GM18873 (cell line): Measurements from ENCODE around the gene MED12L.

Experiments used
- ATAC-seq: cut with Tn5 transposase; IDR thresholded peaks from one replicate; pipeline ENCODE4 v1.9.1; 2021; ENCODE audit warnings: mild to moderate bottlenecking, moderate library complexity, moderate number of reproducible peaks; ENCODE audit not compliant: unreplicated experiment, low FRiP score

The MED12L gene

DNA sequence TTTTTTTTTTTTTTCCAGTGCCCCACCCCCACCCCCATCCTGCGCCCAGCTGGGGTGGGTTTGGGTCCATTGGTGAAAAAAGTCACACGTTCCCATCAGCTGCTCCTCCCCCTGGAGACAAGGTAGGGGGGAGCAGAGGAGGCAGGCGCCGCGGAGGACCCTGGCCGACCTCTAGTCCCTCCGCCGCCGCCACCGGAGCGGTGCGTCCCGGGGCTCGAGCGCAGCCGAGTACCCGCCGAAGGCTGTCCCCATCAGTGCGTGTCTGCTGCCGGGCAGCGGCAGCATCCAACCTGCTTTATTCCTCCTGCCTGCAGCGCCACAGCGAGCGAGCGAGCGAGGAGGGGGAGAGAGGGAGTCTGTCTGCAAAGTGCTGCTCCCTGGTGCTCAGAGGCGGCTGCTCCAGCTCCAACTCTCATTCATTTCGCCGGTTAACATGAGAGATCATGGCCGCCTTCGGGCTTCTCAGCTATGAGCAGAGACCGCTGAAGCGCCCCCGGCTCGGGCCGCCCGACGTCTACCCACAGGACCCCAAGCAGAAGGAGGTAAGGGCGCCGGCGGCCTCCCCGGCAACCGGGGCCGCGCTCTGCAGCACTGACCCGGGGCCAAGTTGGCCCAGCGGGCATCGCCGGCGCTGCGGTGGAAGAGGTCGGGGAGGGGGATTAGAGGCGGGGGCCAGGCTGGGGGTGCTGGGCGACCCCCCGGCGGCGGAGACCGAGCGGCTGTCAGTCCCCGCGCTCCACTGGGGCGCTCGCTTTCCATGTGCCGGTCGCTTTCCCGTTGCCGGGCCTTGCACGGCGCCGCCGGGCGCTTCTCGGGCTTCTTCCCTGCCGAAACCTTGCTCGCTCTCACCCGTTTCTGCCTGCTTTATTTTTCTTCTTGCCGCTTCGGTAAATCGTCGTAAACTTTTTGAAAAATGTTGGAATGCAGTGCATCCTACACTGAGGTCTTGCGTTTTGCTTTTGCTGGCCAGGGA lies 1.3 kb downstream of the MED12L start:
- ATAC-seq = peak; percentile 62

DNA sequence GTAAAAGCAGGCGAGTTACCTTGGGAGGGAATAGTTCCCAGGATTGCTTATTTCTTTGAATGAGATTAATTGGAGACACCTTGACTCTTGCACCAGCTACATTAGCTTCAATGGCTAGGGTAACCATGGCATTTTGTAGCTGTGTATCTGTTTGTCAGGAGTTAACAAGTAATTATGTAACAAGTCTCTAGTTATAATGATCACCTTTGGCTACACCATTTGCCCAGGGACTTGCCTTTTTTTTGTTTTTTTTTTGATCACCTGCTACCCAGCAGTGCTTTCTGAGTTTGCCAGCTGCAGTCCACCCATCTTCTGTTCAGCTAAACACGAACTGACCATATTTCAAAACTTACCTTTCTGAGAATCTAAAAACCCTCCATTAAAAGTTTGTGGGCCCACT lies 2.2 kb downstream of the MED12L start:
- no peak for ATAC-seq

DNA sequence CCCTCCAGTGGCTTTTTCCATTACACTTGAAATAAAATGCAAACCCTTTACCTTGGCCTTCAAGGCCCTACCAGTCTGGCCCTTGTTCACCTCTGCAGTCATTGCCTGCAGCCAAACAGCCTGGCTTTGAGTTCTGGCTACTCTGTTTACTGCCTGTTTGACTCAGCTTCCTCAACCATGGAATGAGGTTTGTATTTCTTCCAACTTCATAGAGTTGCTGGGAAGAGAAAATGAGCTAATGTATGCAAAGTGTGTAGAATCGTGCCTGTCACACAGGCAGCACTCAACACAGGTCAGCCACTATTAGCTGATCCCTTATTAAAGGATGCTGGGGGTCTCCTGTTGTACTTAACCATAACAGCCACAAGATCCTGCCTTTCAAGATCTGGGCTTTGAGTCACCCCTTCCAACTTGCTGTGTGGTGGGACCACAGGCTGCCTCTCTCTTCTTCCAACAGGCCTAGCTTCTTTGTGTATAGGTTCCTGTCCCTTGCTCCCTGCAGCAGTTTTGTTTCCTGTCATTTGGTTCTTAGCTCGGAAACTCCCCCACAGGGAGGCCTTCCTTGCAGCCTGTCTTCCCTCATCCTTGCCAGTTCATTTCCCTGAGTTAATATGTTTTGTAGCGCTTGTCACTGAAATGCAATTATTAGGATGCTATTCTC lies 6.4 kb downstream of the MED12L start:
- ATAC-seq = no peak

DNA sequence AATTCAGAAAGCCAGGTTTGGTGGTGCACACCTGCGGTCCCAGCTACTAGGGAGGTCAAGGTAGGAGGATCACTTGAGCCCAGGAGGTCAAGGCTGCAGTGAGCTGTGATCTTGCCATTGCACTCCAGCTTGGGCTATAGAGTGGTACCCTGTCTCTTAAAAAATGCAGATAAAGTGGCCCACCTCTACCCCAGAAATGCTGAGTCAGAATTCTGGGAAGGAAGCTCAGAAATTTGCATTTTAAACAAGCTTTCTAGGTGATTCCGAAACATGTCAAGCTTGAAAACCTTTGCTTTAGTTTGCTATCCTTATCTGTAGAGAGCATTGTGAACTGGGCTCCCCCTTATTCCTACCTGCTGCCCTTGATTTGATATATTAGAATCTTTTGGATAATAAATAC lies 7.7 kb downstream of the MED12L start:
- ATAC-seq = no peak

- ATAC-seq = no peak
These were observed 8.4 kb downstream of the MED12L start for GRCh38 chr3:151093905-151094304.

DNA sequence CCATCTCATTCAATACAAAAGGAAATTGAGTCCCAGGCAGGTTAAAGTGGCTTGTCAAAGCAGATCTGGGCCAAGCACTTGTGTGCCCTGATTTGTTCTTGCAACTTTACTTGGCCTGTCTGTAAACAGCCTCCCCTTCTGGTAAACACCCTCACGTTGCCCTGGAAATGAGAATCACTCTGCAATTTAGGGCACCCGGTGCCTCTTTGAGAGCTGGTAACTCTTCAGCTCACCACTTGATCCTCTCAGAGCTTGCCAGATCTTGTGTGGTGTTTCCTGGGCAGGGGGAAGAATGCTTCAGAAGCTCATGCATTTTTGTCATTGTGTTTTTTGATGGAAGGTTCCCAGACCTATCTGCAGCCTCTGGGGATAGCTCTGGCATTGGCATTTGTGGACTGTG lies 11.3 kb downstream of the MED12L start:
- ATAC-seq = no peak

DNA sequence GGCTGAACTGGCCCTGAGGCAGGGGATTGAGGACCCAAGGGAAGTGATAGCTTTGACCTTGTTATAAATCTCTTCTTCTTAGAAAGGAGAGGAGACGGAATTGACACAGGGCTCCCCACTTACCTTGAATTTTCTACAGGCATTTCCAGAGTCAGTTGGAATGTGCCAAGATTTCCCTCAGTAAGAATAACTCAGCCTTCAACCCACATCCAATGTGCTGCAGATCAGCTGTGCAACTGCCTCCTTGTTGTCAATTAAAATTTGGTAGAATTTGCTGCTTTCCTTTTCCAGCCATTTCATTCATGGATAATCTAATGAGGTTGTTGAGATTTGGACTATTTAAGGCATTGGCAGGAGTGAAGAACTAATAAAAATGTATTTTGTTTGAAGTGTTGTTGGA lies 14.6 kb downstream of the MED12L start:
- no peak for ATAC-seq

DNA sequence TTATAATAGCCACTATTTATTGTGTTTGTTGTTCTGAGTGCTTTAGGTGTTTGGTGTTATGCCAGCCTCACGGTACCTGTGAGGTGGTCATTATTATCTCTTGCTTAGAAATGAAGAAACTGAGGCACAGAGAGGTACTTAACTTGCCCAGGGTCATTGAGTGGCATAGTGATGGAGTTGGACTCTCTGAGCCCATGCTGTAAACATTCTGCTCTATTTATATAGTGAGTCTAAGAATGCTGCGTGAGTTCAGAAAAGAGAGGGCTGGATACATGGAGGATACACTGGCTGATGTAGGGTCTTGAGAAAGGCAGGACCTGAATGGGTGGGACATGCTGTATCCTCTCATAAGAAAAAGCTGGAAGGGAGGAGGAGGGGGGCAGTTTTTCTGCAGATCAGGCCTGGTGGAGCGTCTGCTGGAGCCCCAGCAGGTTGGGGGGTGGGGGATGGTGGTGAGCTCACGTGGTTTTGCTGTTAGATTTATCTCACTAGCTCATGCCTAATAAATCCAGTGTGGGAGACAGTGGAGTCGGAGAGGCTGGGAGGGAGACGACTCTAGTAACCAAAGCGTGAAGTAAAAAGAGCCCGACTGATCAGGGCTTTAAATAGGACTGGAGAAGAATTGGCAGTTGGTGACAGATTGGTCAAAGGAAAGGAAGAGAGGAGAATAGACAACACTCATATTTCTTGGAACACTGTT lies 16.0 kb downstream of the MED12L start:
- ATAC-seq = no peak

- no peak for ATAC-seq
These were observed 20.8 kb downstream of the MED12L start for GRCh38 chr3:151106311-151106710.

DNA sequence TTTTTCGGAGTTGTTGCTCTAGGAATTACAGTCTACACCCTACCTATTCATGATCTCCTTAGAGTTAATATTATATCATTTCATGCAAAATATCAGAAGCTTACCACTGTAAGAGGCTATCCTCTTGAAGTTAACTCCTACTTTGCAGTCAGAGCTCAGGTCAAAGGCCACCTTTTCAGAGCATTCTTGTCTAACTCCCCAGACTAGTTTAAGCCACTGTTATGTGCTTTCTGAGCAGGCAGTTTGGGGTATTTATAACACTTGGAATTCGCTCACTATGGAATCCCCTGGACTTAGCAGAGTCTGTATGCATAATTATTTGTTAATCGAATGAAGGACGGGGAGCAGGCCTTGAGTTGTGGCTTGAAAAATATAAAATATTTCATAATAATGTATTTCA lies 21.7 kb downstream of the MED12L start:
- ATAC-seq = no peak

GRCh38 chr3:151107701-151108100 lies 22.2 kb downstream of the MED12L start:
- ATAC-seq = no peak

DNA sequence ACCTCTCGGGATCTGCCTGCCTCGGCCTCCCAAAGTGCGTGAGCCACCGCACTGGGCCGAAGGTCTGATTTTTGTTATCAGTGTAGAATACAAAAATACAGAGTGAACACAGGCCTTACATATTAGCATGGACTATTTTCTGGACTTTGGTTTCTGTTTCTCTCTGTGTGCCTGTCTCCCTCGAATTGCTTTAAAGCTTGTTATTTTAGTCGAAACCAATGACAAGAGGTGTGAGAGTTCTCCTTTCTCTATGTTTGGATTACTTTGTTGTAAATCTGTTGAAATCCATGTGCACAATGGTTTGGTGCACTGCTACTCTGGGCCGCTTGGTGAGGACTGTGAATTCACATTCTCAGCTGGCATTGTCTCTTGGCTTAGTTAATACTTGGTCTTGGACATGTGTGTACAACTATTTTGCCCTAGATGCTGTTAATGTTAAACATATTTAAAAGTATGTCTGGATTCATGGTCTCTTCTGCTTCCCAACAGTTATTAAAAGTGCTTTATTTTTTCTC lies 23.9 kb downstream of the MED12L start:
- no peak for ATAC-seq

DNA sequence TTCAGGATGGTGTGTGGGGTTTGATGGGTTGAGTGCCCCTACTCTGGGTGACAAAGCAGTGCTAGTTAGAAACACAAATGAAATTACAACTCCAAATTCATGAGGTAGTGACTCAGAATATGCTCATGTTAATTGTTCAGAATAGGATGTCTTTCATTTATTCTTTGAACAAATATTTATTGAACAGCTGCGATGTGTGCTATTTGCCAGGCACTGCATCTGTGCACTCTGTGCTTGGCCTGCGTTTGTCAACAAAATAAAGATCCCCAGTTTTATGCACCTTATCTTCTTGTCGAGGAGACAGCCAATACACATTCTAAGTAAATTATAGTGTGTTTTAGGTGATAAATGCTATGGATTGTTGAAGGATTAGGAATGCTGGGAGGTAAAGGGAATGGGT lies 27.3 kb downstream of the MED12L start:
- ATAC-seq = no peak

DNA sequence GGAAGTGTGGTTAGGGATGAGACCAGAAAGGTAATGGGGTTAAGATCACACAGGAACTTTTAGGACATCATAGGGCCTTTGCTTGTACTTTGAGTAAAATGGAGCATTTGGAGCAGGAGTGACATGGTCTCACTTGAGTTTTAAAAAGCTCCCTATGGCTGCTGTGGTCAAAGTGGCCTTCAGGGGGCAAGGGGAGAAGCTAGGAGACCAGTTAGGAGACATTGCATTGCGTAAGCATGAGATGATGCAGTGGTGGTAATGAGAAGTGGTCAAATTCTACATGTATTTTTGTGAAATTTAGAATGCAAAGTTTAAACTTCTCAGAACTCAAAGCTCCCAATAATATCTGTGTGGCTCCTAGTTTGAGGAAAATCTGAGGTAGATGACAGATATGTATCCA lies 27.9 kb downstream of the MED12L start:
- no peak for ATAC-seq

DNA sequence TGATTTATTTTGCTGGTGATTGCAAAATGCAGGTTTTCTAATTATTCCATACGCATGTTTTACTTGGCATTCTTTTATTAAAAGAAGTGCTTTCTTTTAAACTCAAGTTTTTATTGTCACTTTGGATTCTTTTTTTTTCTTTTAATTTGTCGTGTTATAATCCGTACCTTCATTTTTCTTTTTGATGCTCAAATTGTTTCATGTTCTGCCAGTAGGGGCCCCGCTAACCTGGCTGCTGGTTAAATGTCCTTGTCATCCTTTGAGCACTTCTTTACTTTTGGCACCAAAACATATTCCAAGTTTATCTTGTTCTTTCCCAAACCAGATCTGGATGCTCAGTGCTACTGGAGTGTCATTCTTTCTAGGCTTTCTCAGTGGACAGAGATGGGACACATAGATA lies 31.6 kb downstream of the MED12L start:
- ATAC-seq = no peak

- ATAC-seq = no peak
These were observed 33.7 kb downstream of the MED12L start for GRCh38 chr3:151119188-151119587.

DNA sequence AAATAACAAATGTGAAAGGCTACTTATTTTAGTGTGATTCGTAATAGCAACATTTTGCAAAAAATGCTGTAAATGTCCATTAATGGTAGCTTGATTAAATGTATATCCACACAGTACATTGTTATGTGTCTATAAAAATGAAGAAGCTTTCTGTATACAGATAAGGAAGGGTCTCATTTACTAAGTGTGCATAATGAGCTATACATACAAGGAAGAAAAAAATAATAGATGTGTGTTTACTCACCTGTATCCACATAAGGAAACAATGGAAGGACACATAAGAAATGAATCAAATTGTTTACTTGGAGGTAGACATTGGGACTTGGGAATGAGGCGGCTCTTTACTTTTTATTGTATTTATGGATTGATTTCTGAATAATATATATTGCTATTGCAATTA lies 34.9 kb downstream of the MED12L start:
- no peak for ATAC-seq

DNA sequence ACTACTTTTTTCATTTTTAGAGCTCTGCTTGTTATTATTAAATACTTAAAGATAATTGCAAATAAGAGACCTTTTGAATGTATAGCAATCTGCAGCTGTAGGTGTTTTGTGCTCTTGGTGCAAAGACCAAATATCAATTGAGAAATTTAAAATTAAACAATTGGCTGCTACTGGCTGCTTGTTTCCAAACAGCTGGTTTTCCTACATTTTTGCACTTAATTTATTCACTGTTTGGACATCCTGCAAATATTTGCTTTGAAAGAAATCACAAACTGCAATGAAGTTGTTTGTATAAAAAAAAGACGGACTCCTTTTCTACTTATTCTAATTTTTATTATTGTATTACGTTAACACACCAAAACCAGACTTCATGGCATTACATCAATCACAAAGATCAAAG lies 35.6 kb downstream of the MED12L start:
- ATAC-seq = no peak

- no peak for ATAC-seq
These were observed 38.4 kb downstream of the MED12L start for GRCh38 chr3:151123827-151124226.

- ATAC-seq = no peak
These were observed 39.0 kb downstream of the MED12L start for GRCh38 chr3:151124476-151124875.

DNA sequence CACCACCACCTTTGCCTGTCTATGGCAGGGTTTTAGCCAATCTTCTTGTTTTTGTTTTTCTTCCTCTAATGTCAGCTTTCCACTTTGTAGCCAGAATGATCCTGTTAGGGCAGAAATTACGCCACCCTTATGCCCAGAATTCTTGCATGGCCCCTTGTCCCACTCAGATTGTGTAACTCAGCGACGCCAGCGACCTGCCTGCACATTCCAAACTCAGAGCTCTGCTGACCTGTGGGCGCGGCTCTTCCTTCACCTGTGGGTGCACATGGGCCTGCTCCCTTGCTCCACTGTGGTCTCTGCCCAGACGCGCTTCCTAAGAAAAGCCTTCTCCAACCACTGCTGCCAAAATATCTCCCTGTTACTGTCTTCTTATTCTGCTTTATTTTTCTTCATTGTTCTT lies 45.0 kb downstream of the MED12L start:
- ATAC-seq = no peak
